ENCODE measurements around the gene SLC10A7.

The SLC10A7 gene

GRCh38 chr4:146343776-146344175, 178.0 kb downstream of the SLC10A7 start:
- no peak for DNase-seq

GRCh38 chr4:146343199-146343598, 178.5 kb downstream of the SLC10A7 start:
- no peak for DNase-seq

- peak; percentile 27 for DNase-seq
Measured at GRCh38 chr4:146342600-146343192, 179.0 kb downstream of the SLC10A7 start.

DNA sequence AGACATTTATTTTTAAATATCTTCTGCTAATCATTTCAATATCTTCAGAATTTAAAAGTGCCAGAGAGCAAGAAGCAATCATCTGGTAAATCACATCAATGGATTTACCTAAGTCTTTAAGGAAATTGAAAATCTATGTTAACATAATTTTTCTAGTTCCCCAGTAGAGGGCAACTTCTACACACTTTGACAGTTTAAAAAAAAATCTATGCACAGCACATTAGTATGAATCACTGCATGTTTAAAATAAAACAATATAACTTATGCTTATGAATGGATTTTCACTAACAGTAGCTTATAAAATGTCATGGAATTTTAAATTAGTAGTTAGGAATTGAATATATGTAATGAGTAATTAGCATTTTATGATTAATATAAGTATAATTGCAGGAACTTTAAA, 180.9 kb downstream of the SLC10A7 start:
- DNase-seq: no peak

GRCh38 chr4:146338512-146338911, 183.2 kb downstream of the SLC10A7 start:
- no peak for DNase-seq

GRCh38 chr4:146336410-146336807, 185.3 kb downstream of the SLC10A7 start:
- no peak for DNase-seq

- DNase-seq: no peak
Measured at GRCh38 chr4:146335763-146336409, 185.9 kb downstream of the SLC10A7 start.

- no peak for DNase-seq
Measured at GRCh38 chr4:146334862-146335449, 186.8 kb downstream of the SLC10A7 start.

DNA sequence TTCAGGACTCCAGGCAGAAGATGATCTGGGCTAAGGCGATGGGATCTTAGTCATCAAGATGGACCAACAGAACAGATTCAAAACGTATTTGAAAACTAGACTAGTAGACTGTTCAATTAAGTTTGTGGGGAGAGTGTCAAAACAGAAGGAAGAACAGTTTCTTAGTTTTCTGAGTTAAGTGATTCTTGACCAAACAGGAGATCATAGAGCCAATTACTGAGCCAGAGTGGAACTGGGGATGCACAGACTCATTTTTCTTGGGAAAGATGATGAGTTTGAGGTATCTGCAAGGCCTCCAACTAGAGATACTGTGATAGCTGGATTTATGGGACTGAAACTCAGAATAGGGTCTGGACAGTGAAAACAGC, 187.9 kb downstream of the SLC10A7 start:
- no peak for DNase-seq

DNA sequence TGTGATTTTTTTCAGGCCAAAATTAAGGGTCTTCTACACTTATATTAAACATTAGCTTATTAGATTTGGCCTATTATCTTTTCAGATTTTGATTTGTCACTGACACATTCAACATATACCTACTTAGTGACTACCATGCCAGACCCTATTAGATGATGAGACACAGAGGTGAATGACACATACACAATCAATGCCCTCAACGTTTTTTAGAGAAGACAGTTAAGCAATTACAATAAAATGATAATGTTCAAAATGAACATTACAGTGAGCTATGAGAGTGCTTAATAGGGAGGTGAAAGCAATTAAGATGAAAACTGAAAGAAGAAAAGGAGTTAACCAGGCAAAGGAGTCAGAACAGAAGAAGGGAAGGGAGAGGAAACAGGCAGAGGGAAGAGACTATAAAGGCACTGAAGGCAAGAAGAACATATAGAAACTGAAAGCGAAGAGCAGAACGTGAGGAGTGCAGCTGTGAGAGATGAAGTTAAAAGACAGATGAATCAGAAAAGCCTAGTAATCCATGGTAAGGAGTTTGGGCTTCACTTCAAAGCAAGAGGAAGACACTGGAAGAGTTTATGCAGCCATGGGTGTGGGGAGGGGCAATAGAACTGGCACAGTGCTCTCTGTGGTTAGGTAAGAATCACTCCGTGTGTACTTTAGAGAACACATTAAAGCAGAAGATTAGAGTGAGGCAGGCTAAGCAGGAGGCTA, 188.4 kb downstream of the SLC10A7 start:
- DNase-seq: no peak

GRCh38 chr4:146330392-146330791, 191.3 kb downstream of the SLC10A7 start:
- DNase-seq: no peak

GRCh38 chr4:146329050-146329716, 192.6 kb downstream of the SLC10A7 start:
- DNase-seq: no peak

GRCh38 chr4:146327859-146328650, 193.7 kb downstream of the SLC10A7 start:
- DNase-seq: no peak

- DNase-seq: no peak
Measured at GRCh38 chr4:146318894-146319293, 202.8 kb downstream of the SLC10A7 start.

- no peak for DNase-seq
Measured at GRCh38 chr4:146317783-146318182, 204.0 kb downstream of the SLC10A7 start.

- DNase-seq: no peak
Measured at GRCh38 chr4:146315184-146315583, 206.6 kb downstream of the SLC10A7 start.

DNA sequence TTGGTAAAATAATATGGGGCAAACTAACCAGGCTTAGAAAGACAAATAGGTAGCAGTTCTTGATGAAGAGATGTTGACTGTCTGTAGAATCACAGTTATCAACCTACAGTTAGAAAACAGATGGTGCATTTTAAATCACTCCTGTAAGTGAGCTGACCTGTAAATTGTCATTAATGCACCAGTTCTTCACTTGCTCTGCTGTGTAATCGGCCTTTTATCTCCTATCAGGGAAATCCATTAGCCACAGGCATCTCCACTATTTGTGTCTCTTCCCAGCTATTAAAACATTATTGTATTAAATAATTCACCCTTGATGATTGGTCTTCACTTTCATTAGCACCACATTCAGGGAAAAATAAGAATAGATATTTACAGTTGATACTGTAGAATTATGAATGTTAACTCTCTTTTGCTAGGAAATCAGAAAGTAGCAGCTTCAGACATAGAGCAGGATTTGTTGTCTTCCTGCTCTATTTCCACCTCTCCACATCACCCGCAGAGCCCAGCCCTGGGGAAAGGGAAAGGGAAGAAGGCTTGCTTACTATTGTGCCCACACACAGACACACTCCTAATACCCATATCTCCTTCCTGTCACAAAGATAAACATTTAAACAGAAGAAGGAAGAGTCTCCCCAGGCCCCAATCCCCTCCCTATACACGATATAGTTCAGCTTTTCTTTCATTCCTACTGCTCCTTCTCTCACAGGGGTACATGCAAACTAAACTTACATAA, 210.3 kb downstream of the SLC10A7 start:
- no peak for DNase-seq

DNA sequence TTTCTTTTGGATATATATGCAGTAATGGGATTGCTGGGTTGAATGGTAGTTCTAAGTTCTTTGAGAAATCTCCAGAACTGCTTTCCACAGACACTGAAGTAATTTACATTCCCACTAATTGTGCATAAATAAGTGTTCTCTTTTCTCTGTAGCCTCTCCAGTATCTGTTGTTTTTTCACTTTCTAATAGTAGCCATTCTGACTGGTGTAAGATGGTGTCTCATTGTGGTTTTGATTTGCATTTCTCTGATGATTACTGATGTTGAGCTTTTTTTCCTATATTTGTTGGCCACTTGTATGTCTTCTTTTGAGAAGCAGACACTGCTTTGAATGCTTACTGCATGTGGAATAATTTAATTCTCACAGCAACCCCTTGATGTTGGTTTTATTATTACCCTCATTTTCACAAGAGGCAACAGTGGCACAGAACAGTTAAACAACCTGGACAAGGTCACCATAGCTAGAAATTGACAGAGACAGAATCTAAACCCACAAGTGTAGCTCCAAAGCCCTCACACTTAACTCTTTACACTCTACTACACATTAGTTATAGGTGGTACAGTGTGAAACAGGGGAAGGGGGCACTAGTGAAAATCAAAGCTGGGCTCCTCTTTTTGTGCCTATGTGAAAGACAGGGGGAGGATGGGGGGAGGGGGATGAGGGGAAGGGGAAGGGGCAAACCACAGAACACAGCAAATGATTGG, 211.3 kb downstream of the SLC10A7 start:
- DNase-seq: no peak

DNA sequence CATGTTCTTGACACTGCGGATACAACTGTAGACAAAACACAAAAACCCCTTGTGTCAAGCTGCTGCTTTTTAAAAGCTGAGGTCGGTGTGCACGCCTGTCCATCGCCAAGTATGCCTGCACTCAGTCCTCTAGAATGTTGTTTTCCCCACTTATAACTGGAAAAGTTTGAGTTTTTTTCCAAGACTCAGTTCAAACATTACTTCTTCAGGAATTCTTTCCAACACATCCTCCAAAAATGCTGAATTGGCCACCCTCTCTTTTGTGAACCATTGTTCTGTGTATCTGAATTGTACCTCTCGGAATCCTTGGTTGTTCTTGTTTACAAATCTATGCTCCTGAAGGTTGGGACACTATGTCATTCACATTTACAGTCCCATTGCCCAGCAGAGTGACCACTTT, 212.8 kb downstream of the SLC10A7 start:
- no peak for DNase-seq

- DNase-seq: no peak
Measured at GRCh38 chr4:146302822-146303221, 218.9 kb downstream of the SLC10A7 start.

- DNase-seq: no peak
Measured at GRCh38 chr4:146299607-146300006, 222.1 kb downstream of the SLC10A7 start.

Data from central memory CD4-positive, alpha-beta T cell (primary cell).